NK-92 treated with Interleukin-12 subunit alpha and Interleukin-12 subunit beta, amount 100 ng/mL, for 24 hours (cell line): ENCODE data around the gene PIK3CB.
"Not testable (repeated sequence)": the region's sequence is repeated elsewhere in the genome, so short reads cannot be mapped to it uniquely, and the experiment has no call there.

Source experiments
- DNase-seq: peaks from one replicate; lab custom pipeline; 2025; lab: John Stamatoyannopoulos, UW

The PIK3CB gene

GRCh38 chr3:138846824-138847223, 12.1 kb upstream of the PIK3CB start:
- DNase-seq = not testable (repeated sequence)

DNA sequence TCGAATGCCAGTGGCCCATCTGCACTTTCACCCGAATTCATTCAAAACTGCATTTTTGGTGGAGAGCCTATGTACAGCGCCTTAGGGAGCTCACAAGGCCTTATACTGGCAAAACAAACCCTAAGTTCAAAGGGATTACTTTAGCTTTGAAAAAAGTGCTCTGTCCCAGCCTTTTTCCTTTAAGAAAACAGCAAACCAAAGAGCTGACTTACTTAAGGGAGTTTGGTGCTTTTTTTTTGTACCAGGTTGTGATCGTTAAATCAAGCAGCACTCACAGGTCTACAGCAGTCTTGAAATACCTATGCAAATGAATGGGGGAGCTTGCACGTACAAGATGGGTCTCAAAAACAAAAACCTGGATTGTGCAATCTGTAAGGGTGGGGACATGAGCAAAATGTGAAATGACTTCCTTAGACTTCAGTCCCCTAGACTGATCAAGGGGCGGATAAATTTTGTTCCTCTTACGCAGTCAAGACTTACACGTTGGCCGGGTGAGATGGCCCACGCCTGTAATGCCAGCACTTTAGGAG, 11.6 kb upstream of the PIK3CB start:
- DNase-seq = no peak

DNA sequence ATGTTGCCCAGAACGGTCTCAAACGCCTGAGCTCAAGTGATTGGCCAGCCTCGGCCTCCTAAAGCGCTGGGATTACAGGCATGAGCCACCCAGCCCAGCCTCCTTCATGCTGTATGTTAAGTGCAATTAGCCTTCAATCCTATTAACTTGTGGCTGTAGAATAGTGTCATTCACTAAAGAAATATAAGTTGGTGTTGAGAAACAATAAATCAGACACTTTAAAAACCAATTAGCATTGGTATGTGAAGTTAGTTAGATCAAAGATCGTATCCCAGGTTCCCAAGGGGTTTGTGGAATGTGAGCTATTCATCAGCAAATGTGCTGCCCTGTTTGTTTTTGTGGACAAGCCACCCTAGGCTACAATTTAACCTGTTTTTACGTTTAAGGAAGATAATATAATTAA, 11.0 kb upstream of the PIK3CB start:
- DNase-seq = no peak

DNA sequence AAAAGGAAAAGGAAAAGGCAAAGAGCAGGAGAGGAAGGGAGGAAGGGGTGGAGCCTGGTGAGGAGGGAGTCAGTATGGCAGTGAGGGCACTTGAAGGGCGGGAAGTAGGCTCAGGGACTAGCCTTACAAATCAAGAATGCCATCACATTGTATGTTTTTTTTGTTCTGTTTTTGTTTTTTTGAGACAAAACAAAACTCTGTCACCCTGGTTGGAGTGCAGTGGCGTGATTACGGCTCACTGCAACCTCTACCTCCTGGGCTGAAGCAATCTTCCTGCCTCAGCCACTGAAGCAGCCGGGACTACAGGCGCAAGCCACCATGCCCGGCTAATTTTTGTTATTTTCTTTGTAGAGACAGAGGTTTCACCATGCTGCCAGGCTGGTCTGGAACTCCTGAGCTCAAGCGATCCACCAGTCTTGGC, 10.5 kb upstream of the PIK3CB start:
- no peak for DNase-seq

- DNase-seq = no peak
Measured at GRCh38 chr3:138842483-138843188, 7.9 kb upstream of the PIK3CB start.

GRCh38 chr3:138838385-138838784, 3.7 kb upstream of the PIK3CB start:
- DNase-seq = not testable (repeated sequence)

DNA sequence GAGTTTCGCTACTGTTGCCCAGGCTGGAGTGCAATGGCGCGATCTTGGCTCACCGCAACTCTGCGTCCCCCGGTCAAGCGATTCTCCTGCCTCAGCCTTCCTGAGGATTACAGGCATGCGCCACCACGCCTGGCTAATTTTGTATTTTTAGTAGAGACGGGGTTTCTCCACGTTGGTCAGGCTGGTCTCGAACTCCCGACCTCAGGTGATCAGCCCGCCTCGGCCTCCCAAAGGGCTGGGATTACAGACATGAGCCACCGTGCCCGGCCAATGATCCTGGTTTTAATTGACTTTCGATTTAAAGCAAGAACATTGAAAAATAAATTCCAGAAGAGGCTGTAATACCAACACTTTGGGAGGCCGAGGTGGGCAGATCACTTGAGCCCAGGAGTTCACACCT, 1.1 kb upstream of the PIK3CB start:
- DNase-seq = not testable (repeated sequence)

DNA sequence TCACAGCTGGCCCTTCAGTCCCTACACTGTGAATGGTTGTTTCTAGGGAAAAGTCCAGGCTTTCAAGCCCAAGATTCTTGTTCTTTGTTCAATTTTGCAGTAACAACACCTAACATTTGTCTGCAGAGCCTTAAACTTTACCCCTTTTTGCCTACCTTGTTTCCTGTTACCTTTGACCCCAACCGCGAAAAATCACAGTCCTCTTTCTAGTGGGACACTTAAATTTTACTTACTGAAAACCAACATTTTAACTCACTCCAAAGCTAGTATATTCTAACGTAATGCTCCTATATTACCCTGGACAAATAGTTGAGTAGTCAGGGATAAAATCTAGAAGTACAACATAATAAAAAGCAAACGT, 649 bp upstream of the PIK3CB start:
- DNase-seq = no peak

DNA sequence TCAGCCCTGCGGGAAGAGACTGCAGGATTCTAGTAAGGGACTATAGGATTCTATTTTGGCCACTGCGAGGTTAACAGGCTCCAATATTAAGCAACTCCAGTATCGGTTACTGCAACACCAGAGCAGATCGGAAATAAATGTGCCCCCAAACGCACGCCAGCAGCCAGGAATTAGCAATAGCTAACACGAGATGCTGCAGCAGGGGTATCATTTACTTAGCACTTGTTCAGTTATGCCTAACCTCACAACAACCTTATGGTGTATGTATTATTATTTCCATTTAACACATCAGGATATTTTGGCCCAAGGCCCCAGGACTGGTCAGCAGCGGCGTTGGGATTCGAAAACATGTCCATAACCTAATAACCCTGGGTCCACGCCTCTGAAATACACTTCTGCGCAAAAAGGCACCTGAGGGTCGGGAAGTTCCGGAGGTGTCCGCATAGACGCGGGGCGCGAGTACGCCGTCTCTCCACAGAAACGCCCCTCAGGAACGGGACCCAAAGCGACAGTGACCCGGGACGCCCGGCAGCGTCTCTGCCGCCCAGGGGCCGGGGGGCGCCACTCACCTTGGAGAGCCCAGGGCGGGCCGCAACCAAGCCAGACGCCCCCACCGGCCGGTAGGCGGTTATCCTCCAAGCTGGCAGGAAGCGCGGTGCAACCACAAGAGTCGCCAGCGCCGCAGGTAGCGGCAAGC, 681 bp downstream of the PIK3CB start:
- DNase-seq = peak; percentile 72

DNA sequence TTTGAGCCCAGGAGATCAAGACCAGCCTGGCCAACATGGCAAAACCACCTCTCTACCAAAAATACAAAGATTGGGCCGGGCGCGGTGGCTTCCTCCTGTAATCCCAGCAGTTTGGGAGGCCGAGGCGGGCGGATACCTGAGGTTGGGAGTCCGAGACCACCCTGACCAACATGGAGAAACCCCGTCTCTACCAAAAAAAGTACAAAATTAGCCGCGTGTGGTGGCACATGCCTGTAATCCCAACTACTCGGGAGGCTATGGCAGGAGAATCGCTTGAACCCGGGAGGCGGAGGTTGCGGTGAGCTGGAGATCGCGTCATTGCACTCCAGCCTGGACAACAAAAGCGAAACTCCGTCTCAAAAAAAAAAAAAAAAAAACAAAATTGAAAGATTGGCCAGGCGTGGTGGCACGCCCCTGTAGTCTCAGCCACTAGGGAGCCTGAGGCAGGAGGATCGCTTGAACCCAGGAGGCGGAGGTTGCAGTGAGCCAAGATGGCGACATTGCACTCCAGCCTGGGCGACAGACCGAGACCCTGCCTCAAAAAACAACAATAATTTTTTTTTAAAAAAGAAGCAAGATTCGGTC, 2.2 kb downstream of the PIK3CB start:
- not testable (repeated sequence) for DNase-seq

- DNase-seq = no peak
Measured at GRCh38 chr3:138829886-138830510, 4.7 kb downstream of the PIK3CB start.

- no peak for DNase-seq
Measured at GRCh38 chr3:138829097-138829496, 5.6 kb downstream of the PIK3CB start.

DNA sequence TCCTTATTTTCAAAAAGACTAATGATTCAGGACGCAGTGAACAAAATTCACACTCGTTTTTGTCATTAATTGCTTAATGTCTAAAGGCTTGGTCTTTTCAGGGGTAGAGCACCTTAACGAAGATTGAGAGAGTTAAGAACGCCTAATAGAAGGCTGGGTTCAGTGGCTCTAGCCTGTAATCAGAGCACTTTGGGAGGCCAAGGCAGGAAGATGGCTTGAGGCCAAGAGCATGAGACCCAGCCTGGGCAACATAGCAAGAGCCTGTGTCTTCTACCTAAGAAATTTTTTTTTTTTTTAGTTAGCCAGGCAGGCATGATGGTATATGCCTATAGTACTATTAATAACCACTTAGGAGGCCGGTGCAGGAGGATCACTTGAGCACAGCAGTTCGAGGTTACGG, 7.5 kb downstream of the PIK3CB start:
- DNase-seq = no peak

DNA sequence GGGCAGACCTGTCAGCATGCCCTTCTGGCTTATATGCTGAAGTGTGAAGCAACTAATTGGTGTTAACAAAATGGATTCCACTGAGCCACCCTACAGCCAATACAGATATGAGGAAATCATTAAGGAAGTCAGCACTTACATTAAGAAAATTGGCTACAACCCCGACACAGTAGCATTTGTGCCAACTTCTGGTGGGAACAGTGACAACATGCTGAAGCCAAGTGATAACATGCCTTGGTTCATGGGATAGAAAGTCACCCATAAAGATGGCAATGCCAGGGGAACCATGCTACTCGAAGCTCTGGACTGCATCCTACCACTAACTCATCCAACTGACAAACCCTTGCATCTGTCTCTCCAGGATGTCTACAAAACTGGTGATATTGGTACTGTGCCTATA, 9.4 kb downstream of the PIK3CB start:
- no peak for DNase-seq

DNA sequence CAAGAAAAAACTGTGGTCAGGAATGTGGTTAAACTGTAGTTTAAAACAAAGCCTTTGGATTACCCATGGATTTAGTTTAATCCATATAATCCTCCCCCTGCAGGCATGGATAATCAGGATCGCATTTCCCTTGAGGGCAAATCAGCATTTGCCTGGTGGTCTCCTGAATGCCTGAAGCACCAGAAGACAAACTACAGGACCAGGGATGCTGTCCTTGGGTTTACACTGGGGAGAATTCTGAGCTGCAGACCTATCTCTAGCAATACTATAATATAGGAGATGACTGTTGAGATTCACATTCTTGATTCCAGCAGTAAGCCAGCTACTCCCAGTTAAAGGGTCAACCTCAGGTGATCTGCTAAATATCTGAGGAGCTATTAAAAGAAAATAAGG, 10.6 kb downstream of the PIK3CB start:
- DNase-seq = no peak

GRCh38 chr3:138820379-138820778, 14.3 kb downstream of the PIK3CB start:
- not testable (repeated sequence) for DNase-seq

GRCh38 chr3:138818185-138818860, 16.4 kb downstream of the PIK3CB start:
- DNase-seq = no peak

- no peak for DNase-seq
Measured at GRCh38 chr3:138817695-138818094, 17.0 kb downstream of the PIK3CB start.

- no peak for DNase-seq
Measured at GRCh38 chr3:138812806-138813205, 21.9 kb downstream of the PIK3CB start.

GRCh38 chr3:138809500-138810256, 25.1 kb downstream of the PIK3CB start:
- DNase-seq = no peak

GRCh38 chr3:138806376-138807080, 28.2 kb downstream of the PIK3CB start:
- DNase-seq = no peak
